Measurements from ENCODE around the gene GDE1. TPM values are rescaled to one million over a fixed set of nuclear protein-coding genes. Genes with fewer than 3 reads are reported as not detected.

Gene GDE1
- total and polyA plus RNA-seq, 3 donors from 2014 or later: 42.4 to 54.6 (median 44.1) TPM

- 82 to 91% methylated on average over 5 of the region's 5 CpGs for WGBS, 2 donors
- DNase-seq: no peak
- H3K36me3 ChIP-seq (ENCODE audit: low read depth, missing control alignments): no peaks in the 10 kb centered on the region
- H3K4me1 ChIP-seq: no peaks in the 10 kb centered on the region
- H3K9me3 ChIP-seq: no peaks in the 10 kb centered on the region
- H3K27ac ChIP-seq: no peak overlapping the region
- intact Hi-C loops (cut with DNase I; ENCODE audit: low total_unique reads): no loop called here
- no peak overlapping the region for H3K4me3 ChIP-seq
- no peaks in the 10 kb centered on the region for H3K27me3 ChIP-seq
- TF ChIP-seq POLR2A (IDR thresholded peaks at IDR 0.05): no peak
- TF ChIP-seq CTCF (IDR thresholded peaks at IDR 0.05): no peak
These were observed 36.3 kb downstream of the GDE1 start for GRCh38 chr16:19485611-19486010.

GRCh38 chr16:19484096-19484495 lies 37.8 kb downstream of the GDE1 start:
- 83 to 94% methylated on average over 3 of the region's 3 CpGs for WGBS, 2 donors

GRCh38 chr16:19482291-19482690 lies 39.6 kb downstream of the GDE1 start:
- Histone ChIP-seq H3K36me3 (ENCODE audit: low read depth, missing control alignments) (no peaks in the 10 kb centered on the region), H3K27me3 (no peaks in the 10 kb centered on the region), H3K27ac (no peak overlapping the region), H3K9me3 (no peaks in the 10 kb centered on the region), H3K4me1 (no peaks in the 10 kb centered on the region), H3K4me3 (no peak overlapping the region)
- intact Hi-C loops (cut with DNase I; ENCODE audit: low total_unique reads): no loop called here
- no peak for TF ChIP-seq CTCF (IDR thresholded peaks at IDR 0.05)
- no peak for DNase-seq
- 60 to 89% methylated on average over 1 of the region's 1 CpG for WGBS, 2 donors

More at GRCh38 chr16:19484096-19484495, 37.8 kb downstream of the GDE1 start:
- H3K4me3 ChIP-seq: no peak overlapping the region
- DNase-seq: no peak
- no peaks in the 10 kb centered on the region for H3K36me3 ChIP-seq (ENCODE audit: low read depth, missing control alignments)
- TF ChIP-seq POLR2A (IDR thresholded peaks at IDR 0.05): no peak
- TF ChIP-seq CTCF (IDR thresholded peaks at IDR 0.05): no peak
- H3K27ac ChIP-seq: no peak overlapping the region
- no peaks in the 10 kb centered on the region for H3K4me1 ChIP-seq
- H3K9me3 ChIP-seq: no peaks in the 10 kb centered on the region
- no peaks in the 10 kb centered on the region for H3K27me3 ChIP-seq
- intact Hi-C loops (cut with DNase I; ENCODE audit: low total_unique reads): no loop called here

- Histone ChIP-seq H3K27me3 (no peaks in the 10 kb centered on the region), H3K36me3 (ENCODE audit: low read depth, missing control alignments) (no peaks in the 10 kb centered on the region), H3K4me1 (no peaks in the 10 kb centered on the region), H3K9me3 (no peaks in the 10 kb centered on the region), H3K4me3 (no peak overlapping the region), H3K27ac (no peak overlapping the region)
- intact Hi-C loops (cut with DNase I; ENCODE audit: low total_unique reads): no loop called here
- 89 to 92% methylated on average over 5 of the region's 5 CpGs for WGBS, 2 donors
- no peak for TF ChIP-seq CTCF (IDR thresholded peaks at IDR 0.05)
- no peak for TF ChIP-seq POLR2A (IDR thresholded peaks at IDR 0.05)
- no peak for DNase-seq
These were observed 40.1 kb downstream of the GDE1 start for GRCh38 chr16:19481769-19482168.

GRCh38 chr16:19481296-19481695 lies 40.6 kb downstream of the GDE1 start:
- Histone ChIP-seq H3K4me3 (no peak overlapping the region), H3K4me1 (no peaks in the 10 kb centered on the region), H3K27me3 (no peaks in the 10 kb centered on the region), H3K36me3 (ENCODE audit: low read depth, missing control alignments) (no peaks in the 10 kb centered on the region), H3K27ac (no peak overlapping the region), H3K9me3 (no peaks in the 10 kb centered on the region)
- 87 to 93% methylated on average over 2 of the region's 2 CpGs for WGBS, 2 donors
- TF ChIP-seq POLR2A (IDR thresholded peaks at IDR 0.05) (no peak), CTCF (IDR thresholded peaks at IDR 0.05) (no peak)
- intact Hi-C loops (cut with DNase I; ENCODE audit: low total_unique reads): no loop called here
- no peak for DNase-seq
